Choroid plexus epithelial cell (primary cell): ENCODE measurements around the gene TTC33.

ENCODE experiments used
- DNase-seq: peaks from one replicate; pipeline ENCODE4 v3.0.0-alpha.2; 2010; ENCODE audit warnings: low read depth
- H3K4me3 ChIP-seq: 2 replicates; pipeline ENCODE4 v1.5.1; 2011; ENCODE audit warnings: low read depth, mild to moderate bottlenecking, control low read depth, low read length, moderate library complexity
- TF ChIP-seq, protein P1 (sequence below): conservative IDR thresholded peaks from 2 replicates; pipeline ENCODE4 v1.5.1; 2011; ENCODE audit warnings: low read depth, mild to moderate bottlenecking, control low read depth, inconsistent platforms, low read length, moderate library complexity

Gene TTC33

GRCh38 chr5:40784916-40785315 lies 29.2 kb upstream of the TTC33 start:
- H3K4me3 ChIP-seq: no peak overlapping the region
- TF ChIP-seq, protein P1, sequence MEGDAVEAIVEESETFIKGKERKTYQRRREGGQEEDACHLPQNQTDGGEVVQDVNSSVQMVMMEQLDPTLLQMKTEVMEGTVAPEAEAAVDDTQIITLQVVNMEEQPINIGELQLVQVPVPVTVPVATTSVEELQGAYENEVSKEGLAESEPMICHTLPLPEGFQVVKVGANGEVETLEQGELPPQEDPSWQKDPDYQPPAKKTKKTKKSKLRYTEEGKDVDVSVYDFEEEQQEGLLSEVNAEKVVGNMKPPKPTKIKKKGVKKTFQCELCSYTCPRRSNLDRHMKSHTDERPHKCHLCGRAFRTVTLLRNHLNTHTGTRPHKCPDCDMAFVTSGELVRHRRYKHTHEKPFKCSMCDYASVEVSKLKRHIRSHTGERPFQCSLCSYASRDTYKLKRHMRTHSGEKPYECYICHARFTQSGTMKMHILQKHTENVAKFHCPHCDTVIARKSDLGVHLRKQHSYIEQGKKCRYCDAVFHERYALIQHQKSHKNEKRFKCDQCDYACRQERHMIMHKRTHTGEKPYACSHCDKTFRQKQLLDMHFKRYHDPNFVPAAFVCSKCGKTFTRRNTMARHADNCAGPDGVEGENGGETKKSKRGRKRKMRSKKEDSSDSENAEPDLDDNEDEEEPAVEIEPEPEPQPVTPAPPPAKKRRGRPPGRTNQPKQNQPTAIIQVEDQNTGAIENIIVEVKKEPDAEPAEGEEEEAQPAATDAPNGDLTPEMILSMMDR: no peak
- DNase-seq: no peak

- TF ChIP-seq, protein P1: no peak
- H3K4me3 ChIP-seq: no peak overlapping the region
- no peak for DNase-seq
Observed at GRCh38 chr5:40784027-40784653, 28.4 kb upstream of the TTC33 start.

DNA sequence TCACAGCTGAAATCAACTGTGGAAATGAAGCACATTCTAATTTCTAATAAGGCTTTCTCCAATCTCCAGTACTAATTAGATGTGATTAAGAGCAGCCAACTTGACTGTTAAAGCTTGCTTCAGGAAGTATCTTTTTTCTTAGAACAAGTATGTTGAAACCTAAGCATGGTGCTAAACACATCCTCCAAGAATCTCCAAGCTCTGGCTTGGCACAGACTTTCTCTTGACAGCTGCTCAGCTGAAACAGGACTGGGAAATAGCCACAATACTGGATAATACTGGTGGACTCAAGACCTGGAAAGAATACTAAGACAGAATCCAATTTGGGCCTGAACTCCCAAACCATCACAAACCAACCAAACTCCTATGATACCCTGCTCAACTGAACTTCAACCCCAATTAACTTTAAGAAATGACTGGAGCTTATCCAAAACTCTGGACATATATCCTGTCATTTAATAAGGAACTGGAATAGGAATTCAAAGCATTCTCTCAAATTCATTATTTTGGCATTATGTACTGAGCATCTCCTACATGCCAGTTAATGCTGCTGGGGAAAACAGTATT lies 26.2 kb upstream of the TTC33 start:
- TF ChIP-seq, protein P1: no peak
- peak; percentile 82 for DNase-seq
- H3K4me3 ChIP-seq: no peak overlapping the region

- no peak overlapping the region for H3K4me3 ChIP-seq
- TF ChIP-seq, protein P1: no peak
- no peak for DNase-seq
Observed at GRCh38 chr5:40780858-40781257, 25.1 kb upstream of the TTC33 start.

DNA sequence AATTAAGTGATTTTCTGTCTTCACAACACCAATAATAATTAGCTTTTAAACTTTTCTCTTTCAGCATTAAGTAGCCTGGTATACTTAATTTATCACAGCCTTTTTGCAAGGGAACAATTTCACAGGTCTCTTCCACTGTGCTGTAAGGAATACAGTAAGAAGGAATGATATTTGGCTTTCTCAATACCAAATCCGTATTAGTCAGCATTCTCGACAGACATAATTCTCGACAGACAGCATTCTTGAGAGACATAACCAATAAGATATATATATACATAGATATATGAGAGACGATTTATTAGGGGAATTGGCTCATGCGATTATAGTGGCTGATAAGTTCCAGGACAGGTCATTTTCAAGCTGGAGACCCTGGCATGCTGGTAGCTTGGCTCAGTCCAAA lies 24.4 kb upstream of the TTC33 start:
- H3K4me3 ChIP-seq: no peak overlapping the region
- TF ChIP-seq, protein P1: no peak
- DNase-seq: no peak

GRCh38 chr5:40779561-40779960 lies 23.8 kb upstream of the TTC33 start:
- TF ChIP-seq, protein P1: no peak
- no peak for DNase-seq
- no peak overlapping the region for H3K4me3 ChIP-seq

- DNase-seq: no peak
- TF ChIP-seq, protein P1: no peak
- no peak overlapping the region for H3K4me3 ChIP-seq
Observed at GRCh38 chr5:40778133-40778532, 22.4 kb upstream of the TTC33 start.
